Hepatocyte (in vitro differentiated cells): Measurements from ENCODE around the gene ARHGEF38. TPM values are rescaled to one million over a fixed set of nuclear protein-coding genes. Genes with fewer than 3 reads are reported as not detected.

ENCODE experiments used
- DNase-seq: peaks from one replicate; pipeline ENCODE4 v3.0.0-alpha.2; 2016; ENCODE audit warnings: low spot score
- H2AFZ ChIP-seq: fragments of 200-600 bp; sonication (generic); 2 replicates; pipeline ENCODE4 v1.6.0; 2016; ENCODE audit warnings: antibody characterized with exemption, mild to moderate bottlenecking
- H3K27ac ChIP-seq: fragments of 200-600 bp; sonication (generic); 2 replicates; pipeline ENCODE4 v1.5.1; 2016; ENCODE audit warnings: mild to moderate bottlenecking
- H3K27me3 ChIP-seq: fragments of 200-600 bp; sonication (generic); 2 replicates; pipeline ENCODE4 v1.6.1; 2016
- H3K36me3 ChIP-seq: fragments of 200-600 bp; sonication (generic); replicated peaks from 2 replicates; pipeline ENCODE4 v1.5.1; 2016; ENCODE audit warnings: low read depth; ENCODE audit not compliant: insufficient read depth
- H3K4me1 ChIP-seq: fragments of 200-600 bp; sonication (generic); 2 replicates; pipeline ENCODE4 v1.5.1; 2016; ENCODE audit warnings: mild to moderate bottlenecking, moderate library complexity; ENCODE audit not compliant: insufficient read depth
- H3K4me2 ChIP-seq: fragments of 200-600 bp; sonication (generic); 2 replicates; pipeline ENCODE4 v1.6.0; 2016
- H3K4me3 ChIP-seq: fragments of 200-600 bp; sonication (generic); 2 replicates; pipeline ENCODE4 v1.5.1; 2016; ENCODE audit warnings: mild to moderate bottlenecking
- H3K79me2 ChIP-seq: fragments of 200-600 bp; sonication (generic); 2 replicates; pipeline ENCODE4 v1.6.0; 2017; ENCODE audit warnings: mild to moderate bottlenecking
- H3K9me2 ChIP-seq: fragments of 200-600 bp; sonication (generic); replicated peaks from 2 replicates; pipeline ENCODE4 v1.6.0; 2017; ENCODE audit warnings: mild to moderate bottlenecking; ENCODE audit not compliant: insufficient read depth
- H3K9me3 ChIP-seq: fragments of 200-600 bp; sonication (generic); 2 replicates; pipeline ENCODE4 v1.5.1; 2016; ENCODE audit warnings: low read depth, mild to moderate bottlenecking
- H4K20me1 ChIP-seq: fragments of 200-600 bp; sonication (generic); 2 replicates; pipeline ENCODE4 v1.6.0; 2016; ENCODE audit warnings: mild to moderate bottlenecking; ENCODE audit not compliant: insufficient read depth, poor library complexity, severe bottlenecking
- EZH2 ChIP-seq: fragments of 200-600 bp; sonication (generic); IDR thresholded peaks from 2 replicates; pipeline ENCODE4 v1.6.1; 2016; ENCODE audit warnings: antibody characterized with exemption, mild to moderate bottlenecking, borderline replicate concordance
- EZH2phosphoT487 ChIP-seq: fragments of 200-600 bp; sonication (generic); IDR thresholded peaks from one replicate; pipeline ENCODE4 v1.6.1; 2018; ENCODE audit warnings: antibody characterized with exemption, mild to moderate bottlenecking, low read depth, moderate library complexity; ENCODE audit not compliant: unreplicated experiment, severe bottlenecking
- WGBS: methylation state at CpG from one replicate; pipeline ENCODE4 v1.1.6; 2016; ENCODE audit warnings: low lambda C conversion rate; ENCODE audit errors: missing lambda C conversion rate; 5-methylcytosine and 5-hydroxymethylcytosine counted together
- polyA plus RNA-seq: library from polyadenylated mRNA; unstranded; fragments of >200 nt; fragmentation: Nextera tagmentation; extraction: Ambion mirVana; gene quantifications from 2 replicates; pipeline ENCODE4 v1.2.1, GENCODE V29; 2016
- total RNA-seq: library from RNA; depleted of rRNA; stranded (reverse); fragments of >200 nt; gene quantifications from 2 replicates; pipeline ENCODE4 v1.2.3, GENCODE V29; 2014
- TF ChIP-seq, protein P1 (sequence below): fragments of 200-600 bp; sonication (generic); IDR thresholded peaks from 2 replicates; pipeline ENCODE4 v1.5.1; 2016; ENCODE audit warnings: antibody characterized with exemption, mild to moderate bottlenecking; ENCODE audit not compliant: poor library complexity

ARHGEF38 gene
- total and polyA plus RNA-seq, 2 experiments from 2014 or later: 2.0 to 4.0 TPM

DNA sequence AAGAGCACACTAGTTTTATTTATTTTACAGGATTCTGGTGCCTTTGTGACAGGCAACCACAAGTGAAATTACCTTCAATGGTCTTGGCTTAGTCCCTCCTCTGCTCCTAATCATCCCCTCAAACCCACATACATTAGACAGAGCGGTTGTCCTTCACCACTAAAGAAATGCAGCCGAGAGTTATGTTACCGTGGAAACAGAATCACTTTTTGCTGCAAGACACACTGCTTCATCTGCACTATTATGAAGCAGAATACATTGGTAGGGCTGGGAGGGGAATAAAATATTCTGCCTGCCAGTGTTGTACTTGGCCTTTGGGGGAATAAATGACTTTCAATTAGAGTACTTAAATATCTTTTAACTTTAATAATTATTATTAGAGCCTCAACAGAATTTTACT lies 75.2 kb downstream of the ARHGEF38 start:
- H2AFZ ChIP-seq: no peak overlapping the region
- 68% methylated on average over 3 of the region's 3 CpGs for WGBS

DNA sequence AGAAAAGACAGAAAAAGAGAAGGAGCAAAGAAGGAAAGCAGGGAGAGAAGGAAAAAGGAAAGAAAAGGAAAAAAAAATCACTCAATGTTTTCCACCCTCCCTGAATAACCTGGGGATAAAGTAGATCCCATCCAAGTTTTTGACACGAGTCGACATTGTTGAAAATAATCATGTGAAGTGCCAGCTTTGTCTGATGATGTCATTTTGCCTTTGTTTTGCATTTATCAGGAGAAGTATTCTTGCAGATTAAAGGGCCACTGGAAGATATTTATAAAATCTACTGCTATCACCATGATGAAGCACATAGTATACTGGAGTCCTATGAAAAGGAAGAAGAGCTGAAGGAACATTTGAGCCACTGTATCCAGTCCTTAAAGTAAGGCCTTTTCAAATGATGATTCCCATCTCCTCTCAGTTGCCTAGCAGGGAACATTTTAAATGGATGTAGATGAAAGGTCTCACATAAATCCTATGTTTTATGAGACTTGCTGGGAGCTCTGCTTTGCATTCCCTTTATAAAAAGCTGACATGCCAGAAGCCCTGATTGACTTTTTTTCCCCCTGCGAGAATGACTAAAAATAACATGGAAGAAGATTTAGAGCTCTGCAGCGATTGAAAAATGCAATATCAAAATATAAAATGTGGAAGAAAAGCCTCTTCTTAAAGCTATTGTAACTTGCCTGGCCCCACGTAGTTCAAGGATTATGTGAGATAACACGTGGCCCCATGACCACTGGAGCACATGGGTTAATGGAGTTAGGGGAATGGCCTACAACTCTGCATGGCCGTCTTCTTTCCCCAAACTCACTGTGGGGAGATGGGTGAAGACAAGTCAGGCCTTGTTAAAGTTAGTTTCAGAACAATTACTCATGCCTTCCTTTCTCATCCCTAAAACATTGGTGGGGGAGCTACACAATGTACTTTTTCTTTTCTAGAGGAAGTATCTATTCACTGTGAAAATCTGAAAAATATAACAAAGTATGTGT lies 78.5 kb downstream of the ARHGEF38 start:
- no peak overlapping the region for H3K4me2 ChIP-seq
- no peaks in the 10 kb centered on the region for H3K27me3 ChIP-seq
- WGBS: 65% methylated on average over 7 of the region's 7 CpGs
- H2AFZ ChIP-seq: no peak overlapping the region
- H3K79me2 ChIP-seq: no peaks in the 10 kb centered on the region
- no peaks in the 10 kb centered on the region for H3K9me3 ChIP-seq
- H4K20me1 ChIP-seq: no peaks in the 10 kb centered on the region
- H3K27ac ChIP-seq: no peak overlapping the region
- no peaks in the 10 kb centered on the region for H3K36me3 ChIP-seq
- no peak overlapping the region for H3K4me3 ChIP-seq
- TF ChIP-seq, protein P1, sequence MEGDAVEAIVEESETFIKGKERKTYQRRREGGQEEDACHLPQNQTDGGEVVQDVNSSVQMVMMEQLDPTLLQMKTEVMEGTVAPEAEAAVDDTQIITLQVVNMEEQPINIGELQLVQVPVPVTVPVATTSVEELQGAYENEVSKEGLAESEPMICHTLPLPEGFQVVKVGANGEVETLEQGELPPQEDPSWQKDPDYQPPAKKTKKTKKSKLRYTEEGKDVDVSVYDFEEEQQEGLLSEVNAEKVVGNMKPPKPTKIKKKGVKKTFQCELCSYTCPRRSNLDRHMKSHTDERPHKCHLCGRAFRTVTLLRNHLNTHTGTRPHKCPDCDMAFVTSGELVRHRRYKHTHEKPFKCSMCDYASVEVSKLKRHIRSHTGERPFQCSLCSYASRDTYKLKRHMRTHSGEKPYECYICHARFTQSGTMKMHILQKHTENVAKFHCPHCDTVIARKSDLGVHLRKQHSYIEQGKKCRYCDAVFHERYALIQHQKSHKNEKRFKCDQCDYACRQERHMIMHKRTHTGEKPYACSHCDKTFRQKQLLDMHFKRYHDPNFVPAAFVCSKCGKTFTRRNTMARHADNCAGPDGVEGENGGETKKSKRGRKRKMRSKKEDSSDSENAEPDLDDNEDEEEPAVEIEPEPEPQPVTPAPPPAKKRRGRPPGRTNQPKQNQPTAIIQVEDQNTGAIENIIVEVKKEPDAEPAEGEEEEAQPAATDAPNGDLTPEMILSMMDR: no peak
- TF ChIP-seq EZH2phosphoT487 (no peak), EZH2 (no peak)
- no peaks in the 10 kb centered on the region for H3K4me1 ChIP-seq
- DNase-seq: no peak
- H3K9me2 ChIP-seq: no peaks in the 10 kb centered on the region

More for the DNA sequence above, 75.2 kb downstream of the ARHGEF38 start:
- Histone ChIP-seq H3K79me2 (no peaks in the 10 kb centered on the region), H3K27ac (no peak overlapping the region), H3K9me3 (no peaks in the 10 kb centered on the region), H4K20me1 (no peaks in the 10 kb centered on the region), H3K27me3 (no peaks in the 10 kb centered on the region), H3K4me1 (no peaks in the 10 kb centered on the region), H3K4me3 (no peak overlapping the region), H3K4me2 (no peak overlapping the region), H3K36me3 (no peaks in the 10 kb centered on the region), H3K9me2 (no peaks in the 10 kb centered on the region)
- no peak for DNase-seq
- TF ChIP-seq EZH2phosphoT487 (no peak), EZH2 (no peak)
- TF ChIP-seq, protein P1: no peak

DNA sequence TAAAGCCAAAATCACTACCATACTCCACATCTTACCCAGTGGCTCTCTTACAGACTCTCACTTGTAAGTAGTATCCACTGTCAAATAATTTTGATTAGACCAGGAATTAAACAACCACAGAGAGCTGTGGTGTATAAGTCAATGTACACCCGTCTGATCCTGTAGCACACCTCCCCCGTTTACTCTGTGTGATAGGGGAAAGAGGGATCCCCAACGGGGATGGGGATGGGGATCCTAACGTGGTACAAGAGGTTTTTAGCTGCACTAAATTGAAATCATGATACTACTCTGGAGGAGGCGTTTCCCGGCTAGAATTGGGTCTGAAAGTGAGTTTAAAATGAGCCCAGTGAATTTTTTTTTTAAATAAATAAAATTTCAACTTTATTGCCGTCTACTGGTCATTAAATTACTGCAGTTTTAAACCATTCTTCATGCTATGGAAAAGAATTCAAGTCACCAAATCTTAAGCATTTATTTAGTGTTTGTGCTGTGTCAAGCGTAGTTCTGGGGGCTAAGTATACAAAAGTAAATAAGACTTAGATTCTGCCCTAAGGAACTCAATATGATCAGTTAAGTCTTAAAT lies 79.5 kb downstream of the ARHGEF38 start:
- H3K36me3 ChIP-seq: no peaks in the 10 kb centered on the region
- H3K9me3 ChIP-seq: no peaks in the 10 kb centered on the region
- H3K27me3 ChIP-seq: no peaks in the 10 kb centered on the region
- H4K20me1 ChIP-seq: no peaks in the 10 kb centered on the region
- no peak overlapping the region for H2AFZ ChIP-seq
- H3K27ac ChIP-seq: no peak overlapping the region
- 90% methylated on average over 8 of the region's 8 CpGs for WGBS
- no peak overlapping the region for H3K4me3 ChIP-seq
- no peak for TF ChIP-seq EZH2
- TF ChIP-seq, protein P1: no peak
- no peaks in the 10 kb centered on the region for H3K4me1 ChIP-seq
- H3K79me2 ChIP-seq: no peaks in the 10 kb centered on the region
- no peaks in the 10 kb centered on the region for H3K9me2 ChIP-seq
- H3K4me2 ChIP-seq: no peak overlapping the region
- no peak for DNase-seq
